ENCODE data around the gene FOXJ3. TPM values are rescaled to one million over a fixed set of nuclear protein-coding genes. Genes with fewer than 3 reads are reported as not detected.

FOXJ3 gene
- total and polyA plus RNA-seq, 2 of the 13 experiments (the other 11 are each of a cell fraction or from before 2014, with no cell fraction given) = 16.6 to 48.5 TPM

- ATAC-seq (no peak), DNase-seq (ENCODE audit: low spot score) (no peak), FAIRE-seq (no peak)
- CTCF ChIA-PET (ENCODE audit: low intra/inter-chr PET ratio, low total read pairs) = no interaction called here
- no peak overlapping the region for H3K4me3 ChIP-seq (replicated peaks in 1 of 3; ENCODE audit: insufficient read depth in 1 of 3, low read depth in 2 of 3, low read length in 3 of 3)
- no peaks in the 10 kb centered on the region for H3K9me3 ChIP-seq (ENCODE audit: low read length)
- BruUV-seq (replicated peaks) = no TSS peak
- POLR2A ChIA-PET = no interaction called here
- WGBS (ENCODE audit: low lambda C conversion rate) = 90% methylated on average over 5 of the region's 5 CpGs
- peaks cover 38% of the 10 kb centered on the region for H3K79me2 ChIP-seq (ENCODE audit: insufficient read depth, low read length)
- intact Hi-C loops (cut with micrococcal nuclease; ENCODE audit: unreplicated experiment) = no loop called here
- no peak overlapping the region for H3K9ac ChIP-seq (ENCODE audit: insufficient read depth, low read depth, low read length)
- in situ Hi-C loops (cut with HindIII; ENCODE audit: extremely low pct_ligation_motif_present, low pct_unique_long_range_greater_than_20kb) = no loop called here
- H2AFZ ChIP-seq (ENCODE audit: low read length) = no peak overlapping the region
- H3K4me2 ChIP-seq (ENCODE audit: low read depth, low read length) = no peak overlapping the region
- no peak overlapping the region for H3K27ac ChIP-seq (ENCODE audit: extremely low read length, insufficient read depth, low read length)
- TF ChIP-seq ZNF260 (CRISPR knock-in tag; IDR thresholded peaks at IDR 0.05; ENCODE audit: borderline replicate concordance, low read depth) (no peak), SYNCRIP (IDR thresholded peaks at IDR 0.05; ENCODE audit: insufficient read depth, low read depth, low read length) (no peak), GZF1 (CRISPR knock-in tag; IDR thresholded peaks at IDR 0.05) (no peak), MIXL1 (CRISPR knock-in tag; IDR thresholded peaks at IDR 0.05) (no peak), ZNF576 (CRISPR knock-in tag; IDR thresholded peaks at IDR 0.05) (no peak), ZNF605 (CRISPR knock-in tag; IDR thresholded peaks at IDR 0.05) (no peak), LRRFIP1 (CRISPR knock-in tag; conservative IDR thresholded peaks at IDR 0.05) (no peak)
- no peaks in the 10 kb centered on the region for H3K4me1 ChIP-seq (ENCODE audit: insufficient read depth, low read length)
- peaks cover 28% of the 10 kb centered on the region for H4K20me1 ChIP-seq (ENCODE audit: insufficient read depth, low read length)
- H3K36me3 ChIP-seq (replicated peaks in 1 of 2; ENCODE audit: control insufficient read depth in 1 of 2, insufficient read depth in 2 of 2, low read length in 2 of 2) = peaks cover 2 to 6% of the 10 kb centered on the region in 2 experiments; a peak in 2 of 5 replicates
- H3K27me3 ChIP-seq (ENCODE audit: control insufficient read depth in 1 of 2, insufficient read depth in 2 of 2, low read length in 2 of 2) = no peaks in the 10 kb centered on the region
Observed at GRCh38 chr1:42282867-42283583, 52.0 kb downstream of the FOXJ3 start.
